Nephron (organoid): ENCODE measurements around the gene SPAM1.

ENCODE experiments used
- H3K27ac Mint-ChIP-seq, 3 experiments: 2 replicates each; pipeline ENCODE4 v1.8.0; 2020; ENCODE audit warnings: mixed read lengths in 3 of 3, mild to moderate bottlenecking in 2 of 3, moderate library complexity in 1 of 3
- H3K27me3 Mint-ChIP-seq: 2 replicates; pipeline ENCODE4 v1.8.0; 2021; ENCODE audit warnings: low read depth, mild to moderate bottlenecking, moderate library complexity, mixed read lengths
- H3K36me3 Mint-ChIP-seq: 2 replicates; pipeline ENCODE4 v1.8.0; 2020; ENCODE audit warnings: low read depth, mixed read lengths
- H3K4me1 Mint-ChIP-seq: 2 replicates; pipeline ENCODE4 v1.8.0; 2020; ENCODE audit warnings: mixed read lengths
- H3K4me3 Mint-ChIP-seq, 3 experiments: 2 replicates each; pipeline ENCODE4 v1.8.0; 2020; ENCODE audit warnings: mild to moderate bottlenecking in 3 of 3, mixed read lengths in 3 of 3, moderate library complexity in 2 of 3
- H3K9me3 Mint-ChIP-seq: 2 replicates; pipeline ENCODE4 v1.8.0; 2020; ENCODE audit warnings: mixed read lengths
- CTCF ChIP-seq, 3 experiments: fragments of 200-600 bp; sonication (generic); IDR thresholded peaks; one replicate each; pipeline ENCODE4 v1.5.0; 2021; ENCODE audit warnings: antibody characterized with exemption in 3 of 3; ENCODE audit not compliant: unreplicated experiment in 3 of 3

SPAM1 gene

GRCh38 chr7:123977081-123977480 is 52.0 kb downstream of the SPAM1 start:
- Mint-ChIP-seq H3K27ac (no peak overlapping the region), H3K36me3 (no peaks in the 10 kb centered on the region), H3K4me1 (peaks cover 6% of the 10 kb centered on the region), H3K4me3 (no peak overlapping the region), H3K9me3 (peaks cover 1% of the 10 kb centered on the region), H3K27me3 (peaks cover 3% of the 10 kb centered on the region)
- TF ChIP-seq CTCF (IDR thresholded peaks at IDR 0.05; ENCODE audit: unreplicated experiment in 3 of 3), result no peak

GRCh38 chr7:123979876-123980275 is 54.8 kb downstream of the SPAM1 start:
- Mint-ChIP-seq H3K4me1 (peaks cover 3% of the 10 kb centered on the region), H3K27ac (no peak overlapping the region), H3K36me3 (no peaks in the 10 kb centered on the region), H3K27me3 (no peaks in the 10 kb centered on the region), H3K9me3 (peaks cover 5% of the 10 kb centered on the region), H3K4me3 (no peak overlapping the region)
- no peak for TF ChIP-seq CTCF (IDR thresholded peaks at IDR 0.05; ENCODE audit: unreplicated experiment in 3 of 3)

DNA sequence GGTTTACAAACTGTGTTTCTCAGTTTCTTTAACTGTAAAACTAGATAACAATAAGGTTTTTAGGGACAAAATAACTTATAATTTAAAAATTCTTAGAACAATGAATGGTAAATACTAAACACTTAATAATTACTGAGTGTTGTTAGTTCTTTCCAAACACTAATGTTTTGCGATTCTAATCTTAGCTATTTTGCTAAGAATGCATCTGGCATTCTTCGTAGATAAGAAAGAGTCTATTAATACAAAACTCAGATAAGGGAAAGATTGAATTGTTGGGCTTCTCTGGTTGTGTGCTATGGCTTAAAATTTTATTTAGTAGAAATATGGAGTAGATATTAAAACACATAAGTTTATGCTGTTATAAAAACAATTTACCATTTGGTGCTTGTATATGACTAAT is 62.4 kb downstream of the SPAM1 start:
- H3K36me3 Mint-ChIP-seq, result no peaks in the 10 kb centered on the region
- TF ChIP-seq CTCF (IDR thresholded peaks at IDR 0.05; ENCODE audit: unreplicated experiment in 3 of 3), result no peak

DNA sequence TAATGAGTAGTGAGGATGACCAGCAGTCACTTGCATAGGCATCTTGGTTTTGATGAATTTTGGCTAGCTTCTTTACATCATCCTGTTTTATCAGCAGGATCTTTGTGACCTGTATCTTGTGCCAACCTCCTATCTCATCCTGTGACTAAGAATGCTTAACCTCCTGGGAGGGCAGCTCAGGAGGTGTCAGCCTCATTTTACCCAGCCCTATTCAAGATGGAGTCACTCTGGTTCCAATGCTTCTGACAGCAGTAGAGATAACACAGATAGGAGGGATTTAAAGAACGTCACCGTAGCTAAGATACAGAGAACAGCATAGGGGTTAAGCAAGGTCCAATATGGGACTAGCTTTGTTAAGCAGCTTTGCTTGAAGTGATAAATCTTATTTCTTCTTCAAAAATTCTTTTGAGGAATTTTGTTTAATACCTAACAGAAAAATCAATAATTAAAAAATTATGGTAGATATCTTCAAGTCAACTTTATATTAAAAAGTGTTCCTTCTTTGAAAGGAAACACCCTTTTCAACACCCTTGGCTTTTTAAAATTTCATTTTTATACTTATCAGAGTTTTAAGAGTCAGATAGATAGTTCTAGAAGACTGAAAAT is 68.0 kb downstream of the SPAM1 start:
- Mint-ChIP-seq H3K27ac (no peak overlapping the region), H3K27me3 (no peaks in the 10 kb centered on the region), H3K4me3 (no peak overlapping the region), H3K36me3 (no peaks in the 10 kb centered on the region), H3K9me3 (no peaks in the 10 kb centered on the region), H3K4me1 (no peaks in the 10 kb centered on the region)
- no peak for TF ChIP-seq CTCF (IDR thresholded peaks at IDR 0.05; ENCODE audit: unreplicated experiment in 3 of 3)

More for the DNA sequence above, 62.4 kb downstream of the SPAM1 start:
- H3K9me3 Mint-ChIP-seq, result peaks cover 3% of the 10 kb centered on the region
- H3K4me3 Mint-ChIP-seq, result no peak overlapping the region
- H3K4me1 Mint-ChIP-seq, result no peaks in the 10 kb centered on the region
- H3K27ac Mint-ChIP-seq, result no peak overlapping the region
- no peaks in the 10 kb centered on the region for H3K27me3 Mint-ChIP-seq

DNA sequence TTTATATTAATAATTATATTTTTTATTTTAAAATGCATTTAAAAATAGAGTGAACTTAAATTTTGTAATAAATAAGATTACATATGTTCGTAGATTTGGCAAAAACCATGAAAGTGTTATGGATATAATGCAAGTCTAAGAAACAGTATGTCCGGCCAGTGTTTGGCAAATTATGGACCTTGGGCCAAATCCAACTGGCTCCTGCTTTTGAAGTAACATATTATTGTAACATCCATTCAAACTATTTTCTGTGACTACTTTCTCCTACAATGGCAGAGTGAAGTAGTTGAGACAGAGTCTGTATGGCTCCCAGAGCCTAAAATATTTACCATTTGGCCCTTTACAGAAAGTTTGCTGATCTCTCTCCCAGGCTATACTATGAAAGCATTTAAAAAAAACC is 69.0 kb downstream of the SPAM1 start:
- Mint-ChIP-seq H3K4me3 (no peak overlapping the region), H3K36me3 (no peaks in the 10 kb centered on the region), H3K9me3 (no peaks in the 10 kb centered on the region), H3K27me3 (no peaks in the 10 kb centered on the region), H3K27ac (no peak overlapping the region), H3K4me1 (no peaks in the 10 kb centered on the region)
- TF ChIP-seq CTCF (IDR thresholded peaks at IDR 0.05; ENCODE audit: unreplicated experiment in 3 of 3), result no peak

DNA sequence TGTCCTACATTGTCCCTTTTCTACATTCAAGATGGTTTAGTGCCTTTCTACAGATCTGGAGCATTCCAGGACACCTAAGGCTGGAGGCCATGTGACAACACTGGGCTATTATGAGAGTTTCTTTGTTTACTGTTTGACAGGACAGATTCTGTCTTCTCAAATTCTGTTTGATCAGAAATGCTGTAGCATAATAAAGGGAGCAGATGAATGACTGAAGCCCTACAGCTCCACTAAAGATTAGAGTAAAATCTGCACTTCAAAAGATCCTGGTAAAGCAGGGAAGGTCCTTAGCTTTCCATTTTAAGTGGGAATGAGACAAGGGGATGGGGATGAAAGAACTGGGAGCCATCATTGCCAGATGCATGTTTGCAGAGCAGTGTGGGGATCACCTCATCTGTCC is 69.4 kb downstream of the SPAM1 start:
- H3K27ac Mint-ChIP-seq, result no peak overlapping the region
- H3K36me3 Mint-ChIP-seq, result no peaks in the 10 kb centered on the region
- H3K27me3 Mint-ChIP-seq, result no peaks in the 10 kb centered on the region
- H3K9me3 Mint-ChIP-seq, result no peaks in the 10 kb centered on the region
- TF ChIP-seq CTCF (IDR thresholded peaks at IDR 0.05; ENCODE audit: unreplicated experiment in 3 of 3), result no peak
- H3K4me3 Mint-ChIP-seq, result no peak overlapping the region
- H3K4me1 Mint-ChIP-seq, result no peaks in the 10 kb centered on the region
